Uterus (tissue), 2 donors: Measurements from ENCODE around the gene COL19A1.

Experiments used
- CTCF ChIP-seq, 4 experiments: fragments of 200-600 bp in 2 of 4; fragments of 450-650 bp in 2 of 4; sonication (generic) in 2 of 4; IDR thresholded peaks; one replicate each; pipeline ENCODE4 v1.5.1; 2016 to 2019; ENCODE audit warnings: antibody characterized with exemption in 4 of 4, mild to moderate bottlenecking in 2 of 4, moderate library complexity in 1 of 4
- POLR2A ChIP-seq, 2 donors: fragments of 450-650 bp; IDR thresholded peaks; one replicate each; pipeline ENCODE4 v1.6.1; 2016; ENCODE audit warnings: antibody characterized with exemption in 2 of 2, mild to moderate bottlenecking in 1 of 2, moderate library complexity in 1 of 2

GRCh38 chr6:69883551-69883950, 17.2 kb downstream of the COL19A1 start:
- TF ChIP-seq POLR2A (IDR thresholded peaks at IDR 0.05) (no peak), CTCF (IDR thresholded peaks at IDR 0.05) (no peak)
